Breast epithelium (tissue), 3 donors: ENCODE measurements around the gene ARID1B.

ENCODE experiments used
- POLR2A ChIP-seq: fragments of 450-650 bp; IDR thresholded peaks from one replicate; pipeline ENCODE4 v1.6.1; 2016; ENCODE audit warnings: antibody characterized with exemption, mild to moderate bottlenecking, moderate library complexity
- TF ChIP-seq, protein P1 (sequence below), 3 donors: fragments of 450-650 bp; IDR thresholded peaks; one replicate each; pipeline ENCODE4 v1.5.1; 2016 to 2017; ENCODE audit warnings: antibody characterized with exemption in 3 of 3, mild to moderate bottlenecking in 3 of 3, moderate library complexity in 3 of 3

DNA sequence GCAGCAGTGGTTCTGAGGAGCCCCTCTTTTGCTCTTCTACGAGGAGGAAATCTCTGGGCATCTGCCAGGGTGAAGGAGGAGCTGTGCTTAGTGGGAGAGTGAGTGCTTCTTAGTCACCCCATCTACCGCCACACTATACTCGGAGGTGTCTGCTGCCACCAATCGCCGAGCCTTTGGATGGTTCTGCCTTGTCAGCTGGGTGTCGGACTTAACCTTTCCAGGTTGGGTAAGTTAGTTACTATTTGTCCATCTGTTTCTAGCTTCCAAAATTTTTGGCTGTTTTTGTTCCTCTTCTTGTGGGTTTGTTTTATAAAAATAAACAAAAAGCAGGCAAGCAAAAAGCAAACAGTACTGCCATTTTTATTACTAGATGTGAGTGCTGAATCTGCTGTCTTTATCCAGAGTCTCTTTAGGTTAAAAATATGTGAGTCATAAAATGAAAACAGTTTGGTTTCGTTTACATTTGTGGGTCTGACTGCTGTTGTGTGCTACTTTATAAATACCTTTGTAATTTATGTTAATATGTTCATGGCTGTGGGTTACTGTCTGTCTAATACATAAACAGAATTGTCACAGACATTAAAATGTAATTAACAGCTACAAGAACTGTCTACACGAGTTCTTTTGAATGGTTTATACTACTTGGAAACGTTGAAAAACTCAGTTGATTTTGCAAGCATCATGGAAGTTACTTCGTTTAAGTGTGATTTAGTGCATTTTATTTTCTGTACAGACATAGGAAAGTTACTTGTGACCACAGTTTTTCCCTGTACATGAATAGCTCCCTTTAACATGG is 89.2 kb downstream of the ARID1B start:
- TF ChIP-seq, protein P1, sequence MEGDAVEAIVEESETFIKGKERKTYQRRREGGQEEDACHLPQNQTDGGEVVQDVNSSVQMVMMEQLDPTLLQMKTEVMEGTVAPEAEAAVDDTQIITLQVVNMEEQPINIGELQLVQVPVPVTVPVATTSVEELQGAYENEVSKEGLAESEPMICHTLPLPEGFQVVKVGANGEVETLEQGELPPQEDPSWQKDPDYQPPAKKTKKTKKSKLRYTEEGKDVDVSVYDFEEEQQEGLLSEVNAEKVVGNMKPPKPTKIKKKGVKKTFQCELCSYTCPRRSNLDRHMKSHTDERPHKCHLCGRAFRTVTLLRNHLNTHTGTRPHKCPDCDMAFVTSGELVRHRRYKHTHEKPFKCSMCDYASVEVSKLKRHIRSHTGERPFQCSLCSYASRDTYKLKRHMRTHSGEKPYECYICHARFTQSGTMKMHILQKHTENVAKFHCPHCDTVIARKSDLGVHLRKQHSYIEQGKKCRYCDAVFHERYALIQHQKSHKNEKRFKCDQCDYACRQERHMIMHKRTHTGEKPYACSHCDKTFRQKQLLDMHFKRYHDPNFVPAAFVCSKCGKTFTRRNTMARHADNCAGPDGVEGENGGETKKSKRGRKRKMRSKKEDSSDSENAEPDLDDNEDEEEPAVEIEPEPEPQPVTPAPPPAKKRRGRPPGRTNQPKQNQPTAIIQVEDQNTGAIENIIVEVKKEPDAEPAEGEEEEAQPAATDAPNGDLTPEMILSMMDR (IDR thresholded peaks at IDR 0.05) = no peak
- no peak for TF ChIP-seq POLR2A
